Measurements from ENCODE around the gene EXD3. TPM values are rescaled to one million over a fixed set of nuclear protein-coding genes. Genes with fewer than 3 reads are reported as not detected.

EXD3 gene
- total and polyA plus RNA-seq, 9 of the 15 experiments (the other 6 are each of a cell fraction or from before 2014, with no cell fraction given): 0.29 to 12.5 (median 3.9) TPM

DNA sequence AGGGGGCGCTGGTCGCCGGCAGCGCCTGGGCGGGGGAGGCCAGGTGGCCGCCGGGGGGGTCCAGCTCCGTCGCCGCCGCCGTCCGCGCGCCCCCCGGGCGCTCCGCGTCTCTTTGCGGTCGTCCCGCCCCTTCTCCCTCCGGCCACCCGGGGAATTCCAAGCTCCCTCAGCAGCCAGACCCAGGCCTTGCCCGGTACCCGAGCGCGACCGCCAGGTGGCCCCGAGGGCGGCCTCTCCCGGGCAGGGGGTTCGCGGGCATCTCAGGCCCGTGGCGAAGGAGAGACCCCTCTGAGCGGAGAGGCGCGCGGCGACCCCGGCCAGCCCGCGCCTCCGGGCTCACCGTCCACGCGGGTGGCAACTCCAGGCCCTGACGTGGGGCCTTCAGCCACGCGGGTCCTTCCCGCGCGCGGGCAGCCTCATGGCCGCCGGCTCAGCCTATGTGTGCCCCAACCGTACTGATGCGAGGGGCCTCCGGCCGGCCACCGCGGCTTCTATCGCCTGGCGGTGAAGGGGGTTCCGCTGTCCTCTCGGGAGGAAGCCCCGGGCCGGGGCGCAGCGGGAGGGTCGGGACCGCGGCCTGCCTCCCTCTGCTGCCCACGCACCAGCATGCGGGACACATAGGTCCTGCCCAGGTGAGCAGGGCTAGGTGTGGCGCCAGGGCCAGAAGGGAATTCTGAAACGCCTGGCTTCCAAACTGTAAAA lies 120.4 kb downstream of the EXD3 start (continued):
- TF ChIP-seq, protein P1, sequence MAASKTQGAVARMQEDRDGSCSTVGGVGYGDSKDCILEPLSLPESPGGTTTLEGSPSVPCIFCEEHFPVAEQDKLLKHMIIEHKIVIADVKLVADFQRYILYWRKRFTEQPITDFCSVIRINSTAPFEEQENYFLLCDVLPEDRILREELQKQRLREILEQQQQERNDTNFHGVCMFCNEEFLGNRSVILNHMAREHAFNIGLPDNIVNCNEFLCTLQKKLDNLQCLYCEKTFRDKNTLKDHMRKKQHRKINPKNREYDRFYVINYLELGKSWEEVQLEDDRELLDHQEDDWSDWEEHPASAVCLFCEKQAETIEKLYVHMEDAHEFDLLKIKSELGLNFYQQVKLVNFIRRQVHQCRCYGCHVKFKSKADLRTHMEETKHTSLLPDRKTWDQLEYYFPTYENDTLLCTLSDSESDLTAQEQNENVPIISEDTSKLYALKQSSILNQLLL (CRISPR knock-in tag; IDR thresholded peaks at IDR 0.05; ENCODE audit: borderline replicate concordance): no peak
- TF ChIP-seq, protein P2, sequence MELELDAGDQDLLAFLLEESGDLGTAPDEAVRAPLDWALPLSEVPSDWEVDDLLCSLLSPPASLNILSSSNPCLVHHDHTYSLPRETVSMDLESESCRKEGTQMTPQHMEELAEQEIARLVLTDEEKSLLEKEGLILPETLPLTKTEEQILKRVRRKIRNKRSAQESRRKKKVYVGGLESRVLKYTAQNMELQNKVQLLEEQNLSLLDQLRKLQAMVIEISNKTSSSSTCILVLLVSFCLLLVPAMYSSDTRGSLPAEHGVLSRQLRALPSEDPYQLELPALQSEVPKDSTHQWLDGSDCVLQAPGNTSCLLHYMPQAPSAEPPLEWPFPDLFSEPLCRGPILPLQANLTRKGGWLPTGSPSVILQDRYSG (tag; conservative IDR thresholded peaks at IDR 0.05; ENCODE audit: low read depth): no peak
- TF ChIP-seq ZNF75A (CRISPR knock-in tag; IDR thresholded peaks at IDR 0.05) (no peak), CBFA2T2 (conservative IDR thresholded peaks at IDR 0.05) (no peak), DNMT1 (IDR thresholded peaks at IDR 0.05) (no peak), ZEB2 (IDR thresholded peaks at IDR 0.05) (0 out of 2 replicates have a peak, but pooled peaks have one; percentile 43), NR2F6 (CRISPR knock-in tag; IDR thresholded peaks at IDR 0.05) (no peak), ZNF436 (CRISPR knock-in tag; IDR thresholded peaks at IDR 0.05) (no peak), CHD1 (IDR thresholded peaks at IDR 0.05; ENCODE audit: low read length) (peak; percentile 56), CBFB (CRISPR knock-in tag; IDR thresholded peaks at IDR 0.05) (peak; percentile 54), RAD51 (IDR thresholded peaks at IDR 0.05; ENCODE audit: borderline replicate concordance, low read depth) (no peak), RB1 (IDR thresholded peaks at IDR 0.05; ENCODE audit: low read depth) (0 out of 2 replicates have a peak, but pooled peaks have one; percentile 22), SRSF7 (optimal IDR thresholded peaks at IDR 0.05; ENCODE audit: low read depth, low read length) (peak; percentile 89)
- TF ChIP-seq, protein P3, sequence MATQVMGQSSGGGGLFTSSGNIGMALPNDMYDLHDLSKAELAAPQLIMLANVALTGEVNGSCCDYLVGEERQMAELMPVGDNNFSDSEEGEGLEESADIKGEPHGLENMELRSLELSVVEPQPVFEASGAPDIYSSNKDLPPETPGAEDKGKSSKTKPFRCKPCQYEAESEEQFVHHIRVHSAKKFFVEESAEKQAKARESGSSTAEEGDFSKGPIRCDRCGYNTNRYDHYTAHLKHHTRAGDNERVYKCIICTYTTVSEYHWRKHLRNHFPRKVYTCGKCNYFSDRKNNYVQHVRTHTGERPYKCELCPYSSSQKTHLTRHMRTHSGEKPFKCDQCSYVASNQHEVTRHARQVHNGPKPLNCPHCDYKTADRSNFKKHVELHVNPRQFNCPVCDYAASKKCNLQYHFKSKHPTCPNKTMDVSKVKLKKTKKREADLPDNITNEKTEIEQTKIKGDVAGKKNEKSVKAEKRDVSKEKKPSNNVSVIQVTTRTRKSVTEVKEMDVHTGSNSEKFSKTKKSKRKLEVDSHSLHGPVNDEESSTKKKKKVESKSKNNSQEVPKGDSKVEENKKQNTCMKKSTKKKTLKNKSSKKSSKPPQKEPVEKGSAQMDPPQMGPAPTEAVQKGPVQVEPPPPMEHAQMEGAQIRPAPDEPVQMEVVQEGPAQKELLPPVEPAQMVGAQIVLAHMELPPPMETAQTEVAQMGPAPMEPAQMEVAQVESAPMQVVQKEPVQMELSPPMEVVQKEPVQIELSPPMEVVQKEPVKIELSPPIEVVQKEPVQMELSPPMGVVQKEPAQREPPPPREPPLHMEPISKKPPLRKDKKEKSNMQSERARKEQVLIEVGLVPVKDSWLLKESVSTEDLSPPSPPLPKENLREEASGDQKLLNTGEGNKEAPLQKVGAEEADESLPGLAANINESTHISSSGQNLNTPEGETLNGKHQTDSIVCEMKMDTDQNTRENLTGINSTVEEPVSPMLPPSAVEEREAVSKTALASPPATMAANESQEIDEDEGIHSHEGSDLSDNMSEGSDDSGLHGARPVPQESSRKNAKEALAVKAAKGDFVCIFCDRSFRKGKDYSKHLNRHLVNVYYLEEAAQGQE (IDR thresholded peaks at IDR 0.05; ENCODE audit: borderline replicate concordance): 0 out of 2 replicates have a peak, but pooled peaks have one; percentile 22
- TF ChIP-seq, protein P3 (CRISPR knock-in tag; IDR thresholded peaks at IDR 0.05; ENCODE audit: low read depth): 0 out of 2 replicates have a peak, but pooled peaks have one; percentile 29
- TF ChIP-seq, protein P4, sequence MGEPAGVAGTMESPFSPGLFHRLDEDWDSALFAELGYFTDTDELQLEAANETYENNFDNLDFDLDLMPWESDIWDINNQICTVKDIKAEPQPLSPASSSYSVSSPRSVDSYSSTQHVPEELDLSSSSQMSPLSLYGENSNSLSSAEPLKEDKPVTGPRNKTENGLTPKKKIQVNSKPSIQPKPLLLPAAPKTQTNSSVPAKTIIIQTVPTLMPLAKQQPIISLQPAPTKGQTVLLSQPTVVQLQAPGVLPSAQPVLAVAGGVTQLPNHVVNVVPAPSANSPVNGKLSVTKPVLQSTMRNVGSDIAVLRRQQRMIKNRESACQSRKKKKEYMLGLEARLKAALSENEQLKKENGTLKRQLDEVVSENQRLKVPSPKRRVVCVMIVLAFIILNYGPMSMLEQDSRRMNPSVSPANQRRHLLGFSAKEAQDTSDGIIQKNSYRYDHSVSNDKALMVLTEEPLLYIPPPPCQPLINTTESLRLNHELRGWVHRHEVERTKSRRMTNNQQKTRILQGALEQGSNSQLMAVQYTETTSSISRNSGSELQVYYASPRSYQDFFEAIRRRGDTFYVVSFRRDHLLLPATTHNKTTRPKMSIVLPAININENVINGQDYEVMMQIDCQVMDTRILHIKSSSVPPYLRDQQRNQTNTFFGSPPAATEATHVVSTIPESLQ (CRISPR knock-in tag; IDR thresholded peaks at IDR 0.05): no peak
